Smooth muscle cell (in vitro differentiated cells): ENCODE results near the gene TMEM236. TPM values are rescaled to one million over a fixed set of nuclear protein-coding genes. Genes with fewer than 3 reads are reported as not detected.

Source experiments
- DNase-seq: peaks from one replicate; lab custom pipeline; 2025; ENCODE audit not compliant: unreplicated experiment; lab: John Stamatoyannopoulos, UW
- H2AFZ ChIP-seq: fragments of 200-600 bp; sonication (generic); 2 replicates; pipeline ENCODE4 v1.6.0; 2016; ENCODE audit warnings: antibody characterized with exemption, low read depth, mild to moderate bottlenecking
- H3F3A ChIP-seq: fragments of 200-600 bp; sonication (generic); 2 replicates; pipeline ENCODE4 v1.6.0; 2017; ENCODE audit warnings: antibody characterized with exemption, low read depth
- H3K27ac ChIP-seq: fragments of 200-600 bp; sonication (generic); 2 replicates; pipeline ENCODE4 v1.5.1; 2016; ENCODE audit warnings: low read depth, mild to moderate bottlenecking
- H3K27me3 ChIP-seq: fragments of 200-600 bp; sonication (generic); 2 replicates; pipeline ENCODE4 v1.6.1; 2016; ENCODE audit warnings: low read depth, mild to moderate bottlenecking
- H3K36me3 ChIP-seq: fragments of 200-600 bp; sonication (generic); 2 replicates; pipeline ENCODE4 v1.5.1; 2016; ENCODE audit warnings: low read depth
- H3K4me1 ChIP-seq: fragments of 200-600 bp; sonication (generic); 2 replicates; pipeline ENCODE4 v1.5.1; 2016; ENCODE audit warnings: low read depth
- H3K4me2 ChIP-seq: fragments of 200-600 bp; sonication (generic); 2 replicates; pipeline ENCODE4 v1.6.0; 2016; ENCODE audit warnings: mild to moderate bottlenecking
- H3K4me3 ChIP-seq: fragments of 200-600 bp; sonication (generic); 2 replicates; pipeline ENCODE4 v1.5.1; 2016; ENCODE audit warnings: mild to moderate bottlenecking
- H3K79me2 ChIP-seq: fragments of 200-600 bp; sonication (generic); 2 replicates; pipeline ENCODE4 v1.6.0; 2016; ENCODE audit warnings: low read depth, mild to moderate bottlenecking
- H3K9ac ChIP-seq: fragments of 200-600 bp; sonication (generic); 2 replicates; pipeline ENCODE4 v1.6.0; 2016; ENCODE audit warnings: low read depth
- H3K9me3 ChIP-seq: fragments of 200-600 bp; sonication (generic); replicated peaks from 2 replicates; pipeline ENCODE4 v1.5.1; 2016; ENCODE audit warnings: low read depth
- H4K20me1 ChIP-seq: fragments of 200-600 bp; sonication (generic); 2 replicates; pipeline ENCODE4 v1.6.0; 2016; ENCODE audit warnings: low read depth
- WGBS: methylation state at CpG from one replicate; pipeline ENCODE4 v1.1.7; 2016; ENCODE audit warnings: low lambda C conversion rate; 5-methylcytosine and 5-hydroxymethylcytosine counted together
- polyA plus RNA-seq: library from polyadenylated mRNA; unstranded; fragments of >200 nt; fragmentation: Nextera tagmentation; extraction: Ambion mirVana; gene quantifications from 2 replicates; pipeline ENCODE4 v1.2.1, GENCODE V29; 2016
- total RNA-seq: library from RNA; depleted of rRNA; stranded (reverse); fragments of >200 nt; gene quantifications from 2 replicates; pipeline ENCODE4 v1.2.3, GENCODE V29; 2014
- TF ChIP-seq, protein P1 (sequence below): fragments of 200-600 bp; sonication (generic); IDR thresholded peaks from 2 replicates; pipeline ENCODE4 v1.5.1; 2017; ENCODE audit warnings: borderline replicate concordance, mild to moderate bottlenecking, antibody characterized with exemption; ENCODE audit not compliant: insufficient read depth, poor library complexity, severe bottlenecking

The TMEM236 gene
- total and polyA plus RNA-seq, 2 experiments from 2014 or later, result 0.09 TPM; not detected in 1

DNA sequence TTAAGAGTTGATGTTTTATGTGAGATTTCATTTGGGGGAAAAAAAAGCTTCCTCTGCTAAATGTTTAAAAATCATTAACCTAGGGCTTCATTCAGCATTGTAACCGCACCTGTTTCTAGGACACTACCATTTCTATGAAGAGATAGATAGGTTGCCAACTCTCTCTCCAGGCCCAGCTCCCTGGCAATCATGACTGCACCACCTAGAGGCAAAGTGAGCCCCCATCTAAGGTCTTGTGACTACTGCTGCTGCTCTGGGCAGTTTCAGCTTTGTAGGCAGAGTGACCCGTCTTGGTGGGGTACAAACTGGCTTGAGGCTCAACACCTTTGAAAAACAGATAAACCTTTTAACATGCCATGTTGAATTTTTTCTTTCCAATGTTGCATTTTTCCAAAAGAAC lies 29.9 kb downstream of the TMEM236 start:
- H3K9ac ChIP-seq, result no peak overlapping the region
- no peaks in the 10 kb centered on the region for H3K27me3 ChIP-seq
- no peaks in the 10 kb centered on the region for H3K36me3 ChIP-seq
- H3K4me2 ChIP-seq, result no peak overlapping the region
- H3F3A ChIP-seq, result no peaks in the 10 kb centered on the region
- TF ChIP-seq, protein P1, sequence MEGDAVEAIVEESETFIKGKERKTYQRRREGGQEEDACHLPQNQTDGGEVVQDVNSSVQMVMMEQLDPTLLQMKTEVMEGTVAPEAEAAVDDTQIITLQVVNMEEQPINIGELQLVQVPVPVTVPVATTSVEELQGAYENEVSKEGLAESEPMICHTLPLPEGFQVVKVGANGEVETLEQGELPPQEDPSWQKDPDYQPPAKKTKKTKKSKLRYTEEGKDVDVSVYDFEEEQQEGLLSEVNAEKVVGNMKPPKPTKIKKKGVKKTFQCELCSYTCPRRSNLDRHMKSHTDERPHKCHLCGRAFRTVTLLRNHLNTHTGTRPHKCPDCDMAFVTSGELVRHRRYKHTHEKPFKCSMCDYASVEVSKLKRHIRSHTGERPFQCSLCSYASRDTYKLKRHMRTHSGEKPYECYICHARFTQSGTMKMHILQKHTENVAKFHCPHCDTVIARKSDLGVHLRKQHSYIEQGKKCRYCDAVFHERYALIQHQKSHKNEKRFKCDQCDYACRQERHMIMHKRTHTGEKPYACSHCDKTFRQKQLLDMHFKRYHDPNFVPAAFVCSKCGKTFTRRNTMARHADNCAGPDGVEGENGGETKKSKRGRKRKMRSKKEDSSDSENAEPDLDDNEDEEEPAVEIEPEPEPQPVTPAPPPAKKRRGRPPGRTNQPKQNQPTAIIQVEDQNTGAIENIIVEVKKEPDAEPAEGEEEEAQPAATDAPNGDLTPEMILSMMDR, result no peak
- no peak overlapping the region for H3K4me3 ChIP-seq
- H2AFZ ChIP-seq, result no peak overlapping the region
- no peaks in the 10 kb centered on the region for H3K9me3 ChIP-seq
- H3K79me2 ChIP-seq, result no peaks in the 10 kb centered on the region
- 93% methylated on average over 2 of the region's 2 CpGs for WGBS
- no peaks in the 10 kb centered on the region for H3K4me1 ChIP-seq
- DNase-seq, result no peak
- H3K27ac ChIP-seq, result no peak overlapping the region
- H4K20me1 ChIP-seq, result no peaks in the 10 kb centered on the region

DNA sequence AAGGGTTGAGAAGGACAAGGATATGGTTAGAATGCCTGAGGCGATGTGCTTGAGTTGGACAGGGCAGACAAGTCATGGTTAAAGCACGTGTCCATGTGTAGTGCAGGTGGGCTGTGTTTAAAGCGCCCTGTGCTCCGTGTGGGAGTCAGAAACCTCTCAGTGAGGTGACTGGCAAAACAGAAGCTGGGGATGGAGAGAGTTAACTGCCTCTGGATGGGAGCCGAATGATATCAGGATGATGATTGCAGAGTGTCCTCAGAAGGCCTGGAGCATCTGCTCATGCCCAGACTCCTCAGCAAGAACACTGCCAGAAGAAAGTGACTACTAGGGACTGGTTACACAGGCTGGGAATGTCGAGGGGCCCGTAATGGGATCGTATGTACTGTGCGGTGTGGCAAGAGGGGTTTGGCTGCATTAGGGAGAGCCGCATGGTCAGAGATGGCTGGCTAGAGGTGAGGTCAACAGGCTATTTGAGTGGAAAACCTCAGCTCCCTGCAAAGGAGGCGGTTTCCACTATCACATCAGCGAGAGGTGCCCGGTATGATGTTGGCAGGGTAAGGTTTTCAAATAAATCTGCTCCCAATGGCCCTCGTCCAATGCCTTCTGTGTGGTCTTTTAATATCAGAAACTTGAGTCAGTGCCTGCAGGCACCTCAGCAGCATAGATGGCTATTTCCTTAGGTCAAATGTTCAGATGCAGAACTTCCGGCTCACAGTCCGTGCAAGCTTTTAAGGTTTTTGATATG lies 31.1 kb downstream of the TMEM236 start:
- H3K4me2 ChIP-seq, result no peak overlapping the region
- no peak for DNase-seq

DNA sequence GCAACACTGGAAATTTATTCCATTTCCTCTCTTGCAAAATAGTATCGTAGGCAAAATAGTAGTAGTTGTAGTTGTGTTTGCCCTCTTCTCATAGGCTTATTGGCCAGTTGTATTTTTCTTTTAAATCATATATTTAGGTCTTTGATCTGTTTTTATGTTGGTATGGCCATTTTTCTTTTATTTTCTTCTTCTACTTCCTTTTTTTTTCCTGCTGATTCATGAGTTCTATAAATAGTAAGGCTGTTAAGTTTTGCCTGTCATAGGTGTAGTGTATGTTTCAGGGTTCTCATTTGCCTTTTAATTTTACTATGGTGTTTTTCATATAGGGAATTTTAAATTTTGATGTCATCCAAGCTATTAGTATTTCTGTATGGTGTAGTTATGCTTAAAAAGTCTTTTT lies 31.8 kb downstream of the TMEM236 start:
- Histone ChIP-seq H3F3A (no peaks in the 10 kb centered on the region), H3K4me1 (peaks cover 8% of the 10 kb centered on the region), H3K4me2 (peak overlapping the region; percentile 44), H3K9ac (peak overlapping the region; percentile 0), H3K4me3 (no peak overlapping the region), H3K27me3 (no peaks in the 10 kb centered on the region), H4K20me1 (no peaks in the 10 kb centered on the region), H3K79me2 (no peaks in the 10 kb centered on the region), H3K36me3 (no peaks in the 10 kb centered on the region), H2AFZ (no peak overlapping the region), H3K9me3 (no peaks in the 10 kb centered on the region), H3K27ac (peak overlapping the region; percentile 29)
- WGBS, result 89% methylated on average over 1 of the region's 1 CpG
- TF ChIP-seq, protein P1, result no peak
- DNase-seq, result no peak

More for the DNA sequence above, 31.1 kb downstream of the TMEM236 start:
- Histone ChIP-seq H3K79me2 (no peaks in the 10 kb centered on the region), H3K4me1 (peaks cover 4% of the 10 kb centered on the region), H2AFZ (no peak overlapping the region), H3K27ac (no peak overlapping the region), H3K27me3 (no peaks in the 10 kb centered on the region), H3F3A (no peaks in the 10 kb centered on the region), H3K36me3 (no peaks in the 10 kb centered on the region), H3K9me3 (no peaks in the 10 kb centered on the region), H3K4me3 (no peak overlapping the region), H4K20me1 (no peaks in the 10 kb centered on the region), H3K9ac (no peak overlapping the region)
- 86% methylated on average over 16 of the region's 16 CpGs for WGBS
- TF ChIP-seq, protein P1, result no peak

DNA sequence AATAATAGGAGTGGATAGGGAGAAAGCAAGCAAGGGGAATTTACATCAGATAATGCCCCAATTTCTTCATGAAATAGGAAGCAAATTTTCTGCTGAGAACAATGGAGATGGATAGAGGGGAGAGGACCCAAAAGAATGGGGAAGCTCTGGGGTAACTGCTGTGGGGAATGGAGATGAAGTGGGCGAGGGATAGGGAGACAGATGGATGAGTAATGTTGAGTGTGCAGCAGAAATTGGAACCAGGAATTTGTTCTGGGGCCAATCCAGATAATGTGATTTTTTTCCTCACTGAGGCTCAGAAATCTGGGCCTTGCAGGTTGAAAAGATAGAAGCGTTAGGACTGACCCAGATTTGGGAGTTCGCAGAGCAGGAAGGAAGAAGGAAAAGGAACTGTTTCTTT lies 32.7 kb downstream of the TMEM236 start:
- Histone ChIP-seq H2AFZ (no peak overlapping the region), H3K9me3 (no peaks in the 10 kb centered on the region), H3K4me3 (no peak overlapping the region), H3K9ac (no peak overlapping the region), H3K27ac (peak overlapping the region; percentile 29), H3F3A (no peaks in the 10 kb centered on the region), H3K4me2 (peak overlapping the region; percentile 44), H3K36me3 (no peaks in the 10 kb centered on the region), H4K20me1 (no peaks in the 10 kb centered on the region), H3K27me3 (no peaks in the 10 kb centered on the region), H3K79me2 (no peaks in the 10 kb centered on the region), H3K4me1 (peaks cover 8% of the 10 kb centered on the region)
- no peak for DNase-seq
- WGBS, result 56% methylated on average over 3 of the region's 3 CpGs
- TF ChIP-seq, protein P1, result no peak
